ENCODE data around the gene INTS2.

DNA sequence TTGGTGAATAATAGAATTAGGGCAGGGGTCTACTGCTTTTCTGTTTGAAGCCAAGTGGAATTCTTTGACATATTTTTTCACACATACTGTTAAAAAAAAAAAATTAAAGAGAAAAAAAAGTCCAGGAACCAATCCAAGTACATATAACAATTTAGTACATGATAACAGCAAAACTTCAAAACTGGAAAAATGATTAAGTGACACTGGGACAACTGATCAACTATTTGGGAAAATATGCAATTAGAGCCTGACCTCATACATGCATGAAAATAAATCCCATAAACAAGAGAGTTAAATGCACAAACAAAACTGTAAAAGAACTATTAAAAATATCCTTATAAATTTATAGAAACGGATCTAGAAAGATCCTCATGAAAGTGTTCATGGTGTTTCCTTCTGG, 92.2 kb downstream of the INTS2 start:
- no peak for TF ChIP-seq PPARA (CRISPR knock-in tag; IDR thresholded peaks at IDR 0.05; ENCODE audit: borderline replicate concordance)
- no peak for TF ChIP-seq ZC3H10 (CRISPR knock-in tag; IDR thresholded peaks at IDR 0.05)
- TF ChIP-seq GLIS3 (CRISPR knock-in tag; IDR thresholded peaks at IDR 0.05), result no peak
- TF ChIP-seq, protein P1, sequence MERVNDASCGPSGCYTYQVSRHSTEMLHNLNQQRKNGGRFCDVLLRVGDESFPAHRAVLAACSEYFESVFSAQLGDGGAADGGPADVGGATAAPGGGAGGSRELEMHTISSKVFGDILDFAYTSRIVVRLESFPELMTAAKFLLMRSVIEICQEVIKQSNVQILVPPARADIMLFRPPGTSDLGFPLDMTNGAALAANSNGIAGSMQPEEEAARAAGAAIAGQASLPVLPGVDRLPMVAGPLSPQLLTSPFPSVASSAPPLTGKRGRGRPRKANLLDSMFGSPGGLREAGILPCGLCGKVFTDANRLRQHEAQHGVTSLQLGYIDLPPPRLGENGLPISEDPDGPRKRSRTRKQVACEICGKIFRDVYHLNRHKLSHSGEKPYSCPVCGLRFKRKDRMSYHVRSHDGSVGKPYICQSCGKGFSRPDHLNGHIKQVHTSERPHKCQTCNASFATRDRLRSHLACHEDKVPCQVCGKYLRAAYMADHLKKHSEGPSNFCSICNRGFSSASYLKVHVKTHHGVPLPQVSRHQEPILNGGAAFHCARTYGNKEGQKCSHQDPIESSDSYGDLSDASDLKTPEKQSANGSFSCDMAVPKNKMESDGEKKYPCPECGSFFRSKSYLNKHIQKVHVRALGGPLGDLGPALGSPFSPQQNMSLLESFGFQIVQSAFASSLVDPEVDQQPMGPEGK (CRISPR knock-in tag; IDR thresholded peaks at IDR 0.05; ENCODE audit: borderline replicate concordance), result no peak
- TF ChIP-seq, protein P2, sequence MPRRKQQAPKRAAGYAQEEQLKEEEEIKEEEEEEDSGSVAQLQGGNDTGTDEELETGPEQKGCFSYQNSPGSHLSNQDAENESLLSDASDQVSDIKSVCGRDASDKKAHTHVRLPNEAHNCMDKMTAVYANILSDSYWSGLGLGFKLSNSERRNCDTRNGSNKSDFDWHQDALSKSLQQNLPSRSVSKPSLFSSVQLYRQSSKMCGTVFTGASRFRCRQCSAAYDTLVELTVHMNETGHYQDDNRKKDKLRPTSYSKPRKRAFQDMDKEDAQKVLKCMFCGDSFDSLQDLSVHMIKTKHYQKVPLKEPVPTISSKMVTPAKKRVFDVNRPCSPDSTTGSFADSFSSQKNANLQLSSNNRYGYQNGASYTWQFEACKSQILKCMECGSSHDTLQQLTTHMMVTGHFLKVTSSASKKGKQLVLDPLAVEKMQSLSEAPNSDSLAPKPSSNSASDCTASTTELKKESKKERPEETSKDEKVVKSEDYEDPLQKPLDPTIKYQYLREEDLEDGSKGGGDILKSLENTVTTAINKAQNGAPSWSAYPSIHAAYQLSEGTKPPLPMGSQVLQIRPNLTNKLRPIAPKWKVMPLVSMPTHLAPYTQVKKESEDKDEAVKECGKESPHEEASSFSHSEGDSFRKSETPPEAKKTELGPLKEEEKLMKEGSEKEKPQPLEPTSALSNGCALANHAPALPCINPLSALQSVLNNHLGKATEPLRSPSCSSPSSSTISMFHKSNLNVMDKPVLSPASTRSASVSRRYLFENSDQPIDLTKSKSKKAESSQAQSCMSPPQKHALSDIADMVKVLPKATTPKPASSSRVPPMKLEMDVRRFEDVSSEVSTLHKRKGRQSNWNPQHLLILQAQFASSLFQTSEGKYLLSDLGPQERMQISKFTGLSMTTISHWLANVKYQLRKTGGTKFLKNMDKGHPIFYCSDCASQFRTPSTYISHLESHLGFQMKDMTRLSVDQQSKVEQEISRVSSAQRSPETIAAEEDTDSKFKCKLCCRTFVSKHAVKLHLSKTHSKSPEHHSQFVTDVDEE (CRISPR knock-in tag; IDR thresholded peaks at IDR 0.05), result no peak
- TF ChIP-seq ZFP3 (CRISPR knock-in tag; IDR thresholded peaks at IDR 0.05), result no peak
